Fibroblast of mammary gland (primary cell): Measurements from ENCODE around the gene CRACDL.

Experiments used
- DNase-seq: peaks from one replicate; pipeline ENCODE4 v3.0.0-alpha.2; 2010; ENCODE audit warnings: low read depth
- H3K4me3 ChIP-seq: 2 replicates; pipeline ENCODE4 v1.5.1; 2011; ENCODE audit warnings: low read depth, mild to moderate bottlenecking, low read length, moderate library complexity; ENCODE audit not compliant: control insufficient read depth
- CTCF ChIP-seq: conservative IDR thresholded peaks from 2 replicates; pipeline ENCODE4 v1.5.1; 2011; ENCODE audit warnings: low read depth, low read length, inconsistent platforms; ENCODE audit not compliant: control insufficient read depth, insufficient read depth

CRACDL gene

GRCh38 chr2:98793897-98794830, 141.9 kb downstream of the CRACDL start:
- H3K4me3 ChIP-seq: no peak overlapping the region
- TF ChIP-seq CTCF: no peak
- DNase-seq: no peak

- DNase-seq: no peak
- no peak overlapping the region for H3K4me3 ChIP-seq
- TF ChIP-seq CTCF: no peak
These were observed 142.8 kb downstream of the CRACDL start for GRCh38 chr2:98793275-98793674.

GRCh38 chr2:98790221-98790620, 145.8 kb downstream of the CRACDL start:
- DNase-seq: no peak
- no peak for TF ChIP-seq CTCF
- H3K4me3 ChIP-seq: no peak overlapping the region

GRCh38 chr2:98787700-98788099, 148.3 kb downstream of the CRACDL start:
- no peak for TF ChIP-seq CTCF
- no peak overlapping the region for H3K4me3 ChIP-seq
- no peak for DNase-seq

GRCh38 chr2:98786179-98786578, 149.8 kb downstream of the CRACDL start:
- no peak overlapping the region for H3K4me3 ChIP-seq
- no peak for DNase-seq
- TF ChIP-seq CTCF: no peak

GRCh38 chr2:98782570-98782969, 153.5 kb downstream of the CRACDL start:
- no peak for DNase-seq
- no peak overlapping the region for H3K4me3 ChIP-seq
- TF ChIP-seq CTCF: no peak
